ENCODE results near the gene KRTAP5-6. TPM values are rescaled to one million over a fixed set of nuclear protein-coding genes. Genes with fewer than 3 reads are reported as not detected.
"Not testable (repeated sequence)": the region's sequence is repeated elsewhere in the genome, so short reads cannot be mapped to it uniquely, and the experiment has no call there.

Gene KRTAP5-6
- total RNA-seq, 1 donor from 2014 or later, result not detected

GRCh38 chr11:1659506-1659905, 37.5 kb upstream of the KRTAP5-6 start:
- Mint-ChIP-seq H3K9me3 (no peaks in the 10 kb centered on the region), H3K4me1 (ENCODE audit: unreplicated experiment) (peaks cover 11% of the 10 kb centered on the region), H3K4me3 (no peak overlapping the region), H3K27ac (peak overlapping the region; percentile 14), H3K27me3 (peaks cover 18% of the 10 kb centered on the region), H3K36me3 (no peaks in the 10 kb centered on the region)
- DNase-seq (ENCODE audit: extremely low spot score, unreplicated experiment), result no peak
- TF ChIP-seq, protein P1, sequence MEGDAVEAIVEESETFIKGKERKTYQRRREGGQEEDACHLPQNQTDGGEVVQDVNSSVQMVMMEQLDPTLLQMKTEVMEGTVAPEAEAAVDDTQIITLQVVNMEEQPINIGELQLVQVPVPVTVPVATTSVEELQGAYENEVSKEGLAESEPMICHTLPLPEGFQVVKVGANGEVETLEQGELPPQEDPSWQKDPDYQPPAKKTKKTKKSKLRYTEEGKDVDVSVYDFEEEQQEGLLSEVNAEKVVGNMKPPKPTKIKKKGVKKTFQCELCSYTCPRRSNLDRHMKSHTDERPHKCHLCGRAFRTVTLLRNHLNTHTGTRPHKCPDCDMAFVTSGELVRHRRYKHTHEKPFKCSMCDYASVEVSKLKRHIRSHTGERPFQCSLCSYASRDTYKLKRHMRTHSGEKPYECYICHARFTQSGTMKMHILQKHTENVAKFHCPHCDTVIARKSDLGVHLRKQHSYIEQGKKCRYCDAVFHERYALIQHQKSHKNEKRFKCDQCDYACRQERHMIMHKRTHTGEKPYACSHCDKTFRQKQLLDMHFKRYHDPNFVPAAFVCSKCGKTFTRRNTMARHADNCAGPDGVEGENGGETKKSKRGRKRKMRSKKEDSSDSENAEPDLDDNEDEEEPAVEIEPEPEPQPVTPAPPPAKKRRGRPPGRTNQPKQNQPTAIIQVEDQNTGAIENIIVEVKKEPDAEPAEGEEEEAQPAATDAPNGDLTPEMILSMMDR (conservative IDR thresholded peaks at IDR 0.05), result no peak

DNA sequence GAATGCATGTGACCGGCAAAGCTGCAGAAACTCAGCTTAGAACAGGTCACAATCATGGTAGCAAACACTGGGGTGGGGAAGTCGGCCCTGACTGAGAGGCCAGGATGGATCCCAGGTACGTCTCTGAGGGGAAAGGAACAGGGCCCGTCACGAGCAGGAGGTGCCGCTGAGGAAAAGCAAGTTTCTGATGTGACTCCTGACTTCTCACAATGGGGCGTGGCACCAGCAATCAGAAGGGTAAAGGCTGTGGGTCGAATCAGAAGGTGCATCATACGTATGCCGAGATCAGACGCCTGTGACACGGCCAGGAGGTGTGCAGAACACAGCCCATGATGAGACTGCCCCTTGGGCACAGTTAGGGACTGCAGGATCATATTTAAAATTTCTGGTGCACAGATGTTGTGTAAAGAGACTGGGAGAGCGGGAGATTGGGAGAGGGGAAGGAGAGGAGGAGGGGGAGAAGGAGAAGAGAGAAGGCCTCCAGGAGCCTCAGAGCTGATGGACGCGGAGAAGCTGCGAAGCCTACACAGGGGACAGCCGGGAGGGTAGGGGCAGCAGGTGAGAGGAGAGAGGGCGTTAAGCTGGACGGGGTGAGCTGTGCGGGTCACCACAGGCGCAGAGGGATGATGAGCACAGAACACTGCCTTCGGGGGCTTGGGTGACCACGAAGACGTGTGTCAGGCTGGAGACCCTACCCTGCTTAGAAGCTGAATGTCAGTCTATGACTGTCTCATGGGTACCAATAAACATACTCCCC, 36.7 kb upstream of the KRTAP5-6 start:
- Mint-ChIP-seq H3K4me3 (no peak overlapping the region), H3K9me3 (no peaks in the 10 kb centered on the region), H3K4me1 (ENCODE audit: unreplicated experiment) (peaks cover 7% of the 10 kb centered on the region), H3K27ac (peak overlapping the region; percentile 14), H3K27me3 (peaks cover 18% of the 10 kb centered on the region), H3K36me3 (no peaks in the 10 kb centered on the region)
- TF ChIP-seq, protein P1 (conservative IDR thresholded peaks at IDR 0.05), result no peak
- no peak for DNase-seq (ENCODE audit: extremely low spot score, unreplicated experiment)

- H3K9me3 Mint-ChIP-seq; H3K4me3 Mint-ChIP-seq; H3K27ac Mint-ChIP-seq; DNase-seq (ENCODE audit: extremely low spot score, unreplicated experiment); H3K36me3 Mint-ChIP-seq; H3K4me1 Mint-ChIP-seq (ENCODE audit: unreplicated experiment): not testable (repeated sequence)
- peaks cover 18% of the 10 kb centered on the region for H3K27me3 Mint-ChIP-seq
Observed at GRCh38 chr11:1661454-1662269, 35.3 kb upstream of the KRTAP5-6 start.

DNA sequence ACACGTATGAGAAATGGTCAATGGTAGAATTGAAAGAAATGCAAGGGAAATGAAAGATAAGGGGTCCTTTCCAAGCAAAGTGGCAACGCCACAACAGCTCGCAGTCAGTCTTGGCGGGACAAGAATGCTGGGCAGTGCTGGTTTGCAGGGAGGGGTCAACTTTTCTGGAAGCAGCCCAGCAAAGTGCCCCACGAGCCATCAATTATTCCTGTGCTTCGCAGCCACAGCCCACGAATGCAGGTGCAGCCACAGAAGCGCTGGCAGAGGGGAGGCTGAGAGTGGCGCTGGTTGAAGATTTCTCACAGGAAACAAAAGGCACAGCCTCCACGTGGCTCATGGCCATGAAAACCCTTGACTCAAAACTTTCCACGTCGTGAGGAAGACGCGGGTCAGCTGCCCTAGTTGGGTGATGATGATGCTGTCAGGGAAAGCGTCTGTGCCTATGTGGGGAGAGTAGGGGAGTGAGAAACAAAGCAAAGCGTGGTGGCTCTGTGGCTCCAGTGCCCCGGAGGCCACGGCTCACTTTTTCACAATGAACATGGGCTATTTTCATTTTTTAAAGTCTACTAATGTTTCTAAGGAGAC, 34.2 kb upstream of the KRTAP5-6 start:
- not testable (repeated sequence) for H3K27ac Mint-ChIP-seq; H3K9me3 Mint-ChIP-seq; H3K4me1 Mint-ChIP-seq (ENCODE audit: unreplicated experiment); H3K36me3 Mint-ChIP-seq; H3K4me3 Mint-ChIP-seq; DNase-seq (ENCODE audit: extremely low spot score, unreplicated experiment)
- H3K27me3 Mint-ChIP-seq, result peaks cover 18% of the 10 kb centered on the region

DNA sequence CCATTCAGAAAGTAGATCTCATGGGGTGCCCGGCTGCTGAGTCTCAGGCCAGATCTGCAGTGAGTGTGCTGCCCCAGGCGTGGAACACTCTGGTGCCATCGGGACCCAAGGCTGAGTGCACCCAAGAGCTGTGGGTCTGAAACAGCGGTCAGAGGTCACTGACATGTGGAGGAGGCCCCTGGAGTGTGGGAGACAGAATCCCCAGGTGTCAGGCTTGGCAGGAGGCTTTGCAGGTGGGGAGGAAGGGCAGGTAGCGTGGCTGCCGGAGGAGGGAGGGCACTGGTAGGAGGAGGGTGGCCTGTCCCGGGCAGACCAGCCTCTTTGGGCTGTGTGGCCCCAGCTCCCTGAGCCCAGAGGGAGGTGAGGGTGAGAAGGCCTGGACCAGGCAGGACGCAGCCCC, 31.7 kb upstream of the KRTAP5-6 start:
- no peak for DNase-seq (ENCODE audit: extremely low spot score, unreplicated experiment)
- Mint-ChIP-seq H3K4me1 (ENCODE audit: unreplicated experiment) (peaks cover 8% of the 10 kb centered on the region), H3K27ac (no peak overlapping the region), H3K4me3 (no peak overlapping the region), H3K36me3 (no peaks in the 10 kb centered on the region), H3K9me3 (no peaks in the 10 kb centered on the region), H3K27me3 (peaks cover 21% of the 10 kb centered on the region)
- TF ChIP-seq, protein P1 (conservative IDR thresholded peaks at IDR 0.05), result no peak

GRCh38 chr11:1667121-1667850, 29.7 kb upstream of the KRTAP5-6 start:
- peaks cover 24% of the 10 kb centered on the region for H3K27me3 Mint-ChIP-seq
- no peak overlapping the region for H3K4me3 Mint-ChIP-seq
- H3K4me1 Mint-ChIP-seq (ENCODE audit: unreplicated experiment), result peaks cover 8% of the 10 kb centered on the region
- TF ChIP-seq, protein P1 (conservative IDR thresholded peaks at IDR 0.05), result no peak
- no peak for DNase-seq (ENCODE audit: extremely low spot score, unreplicated experiment)
- H3K9me3 Mint-ChIP-seq, result no peaks in the 10 kb centered on the region
- no peaks in the 10 kb centered on the region for H3K36me3 Mint-ChIP-seq
- H3K27ac Mint-ChIP-seq, result no peak overlapping the region

All from type B pancreatic cell (in vitro differentiated cells).